NCI-H748 treated with DMSO at 0.1 percent for 48 hours (cell line): ENCODE measurements around the gene FPGS.

Source experiments
- DNase-seq: peaks from one replicate; lab custom pipeline; 2025; lab: John Stamatoyannopoulos, UW

The FPGS gene

GRCh38 chr9:127860779-127861178 is 58.1 kb downstream of the FPGS start:
- DNase-seq = no peak

DNA sequence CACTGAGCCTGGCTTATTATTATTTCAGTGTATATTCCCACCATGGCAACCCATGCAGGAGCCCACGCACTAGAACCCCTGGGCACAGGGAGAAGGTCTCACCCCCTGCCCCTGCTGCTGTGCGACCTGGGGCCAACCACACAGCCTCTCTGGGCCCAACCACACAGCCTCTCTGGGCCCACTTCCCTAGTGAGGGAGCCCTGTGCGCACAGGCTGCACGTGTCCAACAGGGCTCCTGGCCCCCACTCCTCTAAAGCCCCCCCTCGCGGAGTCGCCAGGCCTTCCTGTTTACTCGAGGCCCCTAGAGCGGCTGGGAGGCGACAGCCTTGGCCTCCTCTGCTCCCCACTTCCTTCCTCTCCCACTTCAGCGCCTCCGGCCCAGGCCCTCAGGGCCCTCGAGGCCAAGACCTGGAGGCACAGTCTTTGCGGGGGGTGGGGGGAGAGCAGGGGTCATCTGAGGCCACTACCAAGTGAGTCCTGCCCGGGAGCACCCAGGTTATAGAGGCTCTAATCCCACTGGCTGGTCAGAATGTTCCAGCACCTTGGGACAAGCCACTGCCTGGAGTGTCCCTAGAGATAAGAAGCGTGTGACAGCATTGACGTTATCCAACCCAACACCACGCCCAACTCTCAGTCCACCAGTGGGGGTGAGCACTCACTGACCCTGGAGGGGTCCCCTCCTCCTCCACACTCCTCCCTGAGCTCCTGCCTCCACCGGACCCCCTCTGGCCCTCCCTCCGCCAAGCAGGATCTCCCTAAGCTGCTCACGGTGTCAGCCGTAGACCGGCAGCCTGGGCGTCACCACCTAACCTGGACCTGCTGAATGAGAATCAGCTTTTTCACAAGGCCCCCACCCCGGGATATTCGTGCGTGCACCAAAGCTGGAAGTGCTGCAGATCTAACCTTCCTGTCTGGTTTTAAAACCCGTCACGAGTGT is 59.7 kb downstream of the FPGS start:
- DNase-seq = no peak

GRCh38 chr9:127863191-127863621 is 60.5 kb downstream of the FPGS start:
- no peak for DNase-seq
